CD4-positive, alpha-beta T cell (primary cell): ENCODE measurements around the gene SFMBT2. TPM values are rescaled to one million over a fixed set of nuclear protein-coding genes. Genes with fewer than 3 reads are reported as not detected.

Experiments used
- ATAC-seq: fragments of 200-7000 bp; cut with Tn5 transposase; one replicate; pipeline ENCODE4 v1.10.0; 2022; ENCODE audit warnings: mild to moderate bottlenecking; ENCODE audit not compliant: poor library complexity
- CTCF ChIA-PET: fragments of 350-600 bp; sonication (Branson Sonifier 250); formaldehyde crosslinking; loops from one replicate; lab custom pipeline; 2021; ENCODE audit warnings: antibody characterized with exemption, inconsistent platforms; lab: Charles Lee
- POLR2A ChIA-PET: fragments of 350-600 bp; sonication (Branson Sonifier 250); formaldehyde crosslinking; loops from one replicate; lab custom pipeline; 2021; ENCODE audit warnings: antibody characterized with exemption, inconsistent platforms; lab: Charles Lee
- DNase-seq, 14 experiments: peaks; one replicate each; pipeline ENCODE4 v3.0.0-alpha.2; 2013 to 2020; ENCODE audit warnings: mixed read lengths in 2 of 14
- H3K27ac ChIP-seq, 2 donors: one replicate each; pipeline versions ENCODE4 v1.5.1 to v1.7.0; 2013; ENCODE audit warnings: low read length in 2 of 2, low read depth in 1 of 2, mild to moderate bottlenecking in 1 of 2
- H3K27me3 ChIP-seq, 2 experiments: 1 replicate in 1 of 2; 2 replicates in 1 of 2; pipeline versions ENCODE4 v1.6.1 to v1.7.0; 2013; ENCODE audit warnings: low read length in 2 of 2, control low read depth in 1 of 2, mild to moderate bottlenecking in 1 of 2, moderate library complexity in 1 of 2; ENCODE audit not compliant: insufficient read depth in 2 of 2, control insufficient read depth in 1 of 2
- H3K36me3 ChIP-seq: one replicate; pipeline ENCODE4 v1.6.1; 2013; ENCODE audit warnings: low read length, control low read depth; ENCODE audit not compliant: insufficient read depth
- H3K4me1 ChIP-seq: one replicate; pipeline ENCODE4 v1.6.1; 2013; ENCODE audit warnings: low read length, control low read depth; ENCODE audit not compliant: insufficient read depth
- H3K4me3 ChIP-seq: one replicate; pipeline ENCODE4 v1.5.1; 2013; ENCODE audit warnings: mild to moderate bottlenecking, low read length, moderate library complexity
- H3K9me3 ChIP-seq, 2 experiments: 1 replicate in 1 of 2; 2 replicates in 1 of 2; pipeline versions ENCODE4 v1.6.1 to v1.7.0; 2013; ENCODE audit warnings: low read length in 2 of 2, mild to moderate bottlenecking in 2 of 2, control low read depth in 1 of 2, moderate library complexity in 1 of 2; ENCODE audit not compliant: control insufficient read depth in 1 of 2, insufficient read depth in 1 of 2
- H3K27ac Mint-ChIP-seq: one replicate; pipeline ENCODE4 v1.8.0; 2020; ENCODE audit warnings: mixed read lengths
- H3K27me3 Mint-ChIP-seq: one replicate; pipeline ENCODE4 v1.8.0; 2021; ENCODE audit warnings: mixed read lengths
- H3K36me3 Mint-ChIP-seq: one replicate; pipeline ENCODE4 v1.8.0; 2021; ENCODE audit warnings: low read depth, mixed read lengths
- H3K4me1 Mint-ChIP-seq: one replicate; pipeline ENCODE4 v1.8.0; 2021; ENCODE audit warnings: low read depth, mixed read lengths
- H3K4me3 Mint-ChIP-seq: one replicate; pipeline ENCODE4 v1.8.0; 2020; ENCODE audit warnings: mild to moderate bottlenecking, mixed read lengths
- H3K9me3 Mint-ChIP-seq: one replicate; pipeline ENCODE4 v1.8.0; 2020; ENCODE audit warnings: mixed read lengths
- intact Hi-C, 2 experiments: fragments of 100-400 bp; cut with DNase I in 1 of 2; cut with micrococcal nuclease in 1 of 2; formaldehyde crosslinking; loops; one replicate each; pipeline versions ENCODE4 v1.15.1 to v1.9.0; 2023 to 2025; cut with DNase I, micrococcal nuclease
- total RNA-seq, 174 experiments: library from RNA in 2 of 174; stranded (reverse) in 2 of 174; gene quantifications; one replicate each; pipeline ENCODE4 v1.2.3 and lab custom pipeline; 2021 to 2026
- TF ChIP-seq, protein P1 (sequence below): fragments of 200-600 bp; IDR thresholded peaks from one replicate; pipeline ENCODE4 v1.8.0; 2022; ENCODE audit warnings: antibody characterized with exemption, mild to moderate bottlenecking

SFMBT2 gene
- total RNA-seq, 2 experiments from 2014 or later, result 41.0 to 42.0 TPM

GRCh38 chr10:7373039-7373438 lies 37.8 kb downstream of the SFMBT2 start:
- Histone ChIP-seq H3K36me3 (peaks cover 63% of the 10 kb centered on the region), H3K4me1 (no peaks in the 10 kb centered on the region), H3K27ac (no peak overlapping the region), H3K4me3 (no peak overlapping the region), H3K9me3 (no peaks in the 10 kb centered on the region), H3K27me3 (no peaks in the 10 kb centered on the region)
- Mint-ChIP-seq H3K4me3 (no peak overlapping the region), H3K27ac (no peak overlapping the region), H3K27me3 (no peaks in the 10 kb centered on the region), H3K36me3 (peaks cover 97% of the 10 kb centered on the region), H3K4me1 (peaks cover 6% of the 10 kb centered on the region), H3K9me3 (no peaks in the 10 kb centered on the region)
- DNase-seq (no peak), ATAC-seq (no peak)
- TF ChIP-seq, protein P1, sequence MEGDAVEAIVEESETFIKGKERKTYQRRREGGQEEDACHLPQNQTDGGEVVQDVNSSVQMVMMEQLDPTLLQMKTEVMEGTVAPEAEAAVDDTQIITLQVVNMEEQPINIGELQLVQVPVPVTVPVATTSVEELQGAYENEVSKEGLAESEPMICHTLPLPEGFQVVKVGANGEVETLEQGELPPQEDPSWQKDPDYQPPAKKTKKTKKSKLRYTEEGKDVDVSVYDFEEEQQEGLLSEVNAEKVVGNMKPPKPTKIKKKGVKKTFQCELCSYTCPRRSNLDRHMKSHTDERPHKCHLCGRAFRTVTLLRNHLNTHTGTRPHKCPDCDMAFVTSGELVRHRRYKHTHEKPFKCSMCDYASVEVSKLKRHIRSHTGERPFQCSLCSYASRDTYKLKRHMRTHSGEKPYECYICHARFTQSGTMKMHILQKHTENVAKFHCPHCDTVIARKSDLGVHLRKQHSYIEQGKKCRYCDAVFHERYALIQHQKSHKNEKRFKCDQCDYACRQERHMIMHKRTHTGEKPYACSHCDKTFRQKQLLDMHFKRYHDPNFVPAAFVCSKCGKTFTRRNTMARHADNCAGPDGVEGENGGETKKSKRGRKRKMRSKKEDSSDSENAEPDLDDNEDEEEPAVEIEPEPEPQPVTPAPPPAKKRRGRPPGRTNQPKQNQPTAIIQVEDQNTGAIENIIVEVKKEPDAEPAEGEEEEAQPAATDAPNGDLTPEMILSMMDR, result no peak
- CTCF ChIA-PET, result interaction anchor here (0.6 kb wide), 1 partner anchor 97 kb away, joined by 4 read pairs; no protein-coding TSS in a partner anchor
- POLR2A ChIA-PET, result no interaction called here
- intact Hi-C loops, result no loop called here

GRCh38 chr10:7372504-7372903 lies 38.3 kb downstream of the SFMBT2 start:
- H3K9me3 Mint-ChIP-seq, result no peaks in the 10 kb centered on the region

GRCh38 chr10:7370511-7370910 lies 40.3 kb downstream of the SFMBT2 start:
- DNase-seq (no peak), ATAC-seq (no peak)
- Mint-ChIP-seq H3K4me1 (peaks cover 6% of the 10 kb centered on the region), H3K9me3 (no peaks in the 10 kb centered on the region), H3K27ac (no peak overlapping the region), H3K27me3 (no peaks in the 10 kb centered on the region), H3K4me3 (no peak overlapping the region), H3K36me3 (peaks cover 97% of the 10 kb centered on the region)
- peaks cover 80% of the 10 kb centered on the region for H3K36me3 ChIP-seq
- POLR2A ChIA-PET, result interaction anchor here (0.5 kb wide), 1 partner anchor 255 kb away, joined by 3 read pairs; no protein-coding TSS in a partner anchor
- CTCF ChIA-PET, result no interaction called here
- intact Hi-C loops, result no loop called here
- no peak overlapping the region for H3K4me3 ChIP-seq
- TF ChIP-seq, protein P1, result no peak
- no peaks in the 10 kb centered on the region for H3K9me3 ChIP-seq
- H3K27ac ChIP-seq, result no peak overlapping the region
- H3K4me1 ChIP-seq, result no peaks in the 10 kb centered on the region
- no peaks in the 10 kb centered on the region for H3K27me3 ChIP-seq

More at GRCh38 chr10:7372504-7372903, 38.3 kb downstream of the SFMBT2 start:
- ATAC-seq (no peak), DNase-seq (no peak)
- Histone ChIP-seq H3K27me3 (no peaks in the 10 kb centered on the region), H3K4me3 (no peak overlapping the region), H3K36me3 (peaks cover 68% of the 10 kb centered on the region), H3K4me1 (no peaks in the 10 kb centered on the region), H3K27ac (no peak overlapping the region), H3K9me3 (no peaks in the 10 kb centered on the region)
- CTCF ChIA-PET, result no interaction called here
- Mint-ChIP-seq H3K4me3 (no peak overlapping the region), H3K36me3 (peaks cover 97% of the 10 kb centered on the region), H3K4me1 (peaks cover 6% of the 10 kb centered on the region), H3K27ac (no peak overlapping the region), H3K27me3 (no peaks in the 10 kb centered on the region)
- intact Hi-C loops, result no loop called here
- TF ChIP-seq, protein P1, result no peak
- POLR2A ChIA-PET, result no interaction called here
